GM19452 (cell line): ENCODE results near the gene ASAP3.

Source experiments
- ATAC-seq: cut with Tn5 transposase; IDR thresholded peaks from one replicate; pipeline ENCODE4 v1.9.1; 2021; ENCODE audit not compliant: unreplicated experiment

Gene ASAP3

DNA sequence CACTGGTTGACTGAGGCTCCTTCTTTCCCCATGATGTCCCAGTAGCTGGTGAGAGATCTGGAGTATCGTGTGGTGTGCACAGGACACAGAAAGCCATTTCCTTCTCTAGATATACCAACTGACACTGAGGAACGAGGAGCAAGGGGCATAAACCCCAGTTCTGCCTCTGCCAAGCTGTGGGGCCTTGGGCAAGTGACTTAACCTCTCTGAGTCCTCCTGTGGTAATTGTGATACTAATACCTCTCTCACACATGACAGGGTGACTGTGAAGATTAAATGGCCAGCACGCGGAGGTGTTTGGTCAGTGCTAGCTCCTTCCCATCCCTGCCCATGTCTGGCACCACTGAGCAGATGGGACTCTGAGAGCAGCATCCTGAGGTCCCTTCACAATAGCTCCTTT lies 33.1 kb downstream of the ASAP3 start:
- no peak for ATAC-seq

GRCh38 chr1:23449958-23450357 lies 34.0 kb downstream of the ASAP3 start:
- no peak for ATAC-seq

GRCh38 chr1:23449306-23449705 lies 34.7 kb downstream of the ASAP3 start:
- no peak for ATAC-seq

DNA sequence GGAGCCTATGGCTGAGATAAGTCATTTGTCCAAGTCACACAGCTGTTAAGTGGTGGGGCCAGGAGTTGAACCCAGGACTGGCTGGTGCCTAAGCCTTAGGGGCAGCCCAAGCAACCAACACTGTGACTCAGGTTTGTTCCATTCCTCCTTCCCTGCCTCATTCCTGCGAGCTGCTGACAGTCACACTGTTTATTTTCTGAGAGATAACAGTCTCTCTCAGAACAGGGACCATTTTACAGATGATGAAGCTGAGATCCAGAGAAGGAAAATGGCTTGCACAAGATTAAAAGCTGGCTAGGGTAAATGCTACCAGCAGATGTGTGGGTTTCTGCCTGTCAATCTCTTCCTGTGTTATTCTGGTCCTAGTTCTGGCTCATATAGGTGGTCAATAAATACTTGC lies 35.1 kb downstream of the ASAP3 start:
- ATAC-seq = no peak

GRCh38 chr1:23446661-23447310 lies 37.2 kb downstream of the ASAP3 start:
- ATAC-seq = no peak

- ATAC-seq = no peak
Observed at GRCh38 chr1:23444596-23445390, 39.2 kb downstream of the ASAP3 start.

DNA sequence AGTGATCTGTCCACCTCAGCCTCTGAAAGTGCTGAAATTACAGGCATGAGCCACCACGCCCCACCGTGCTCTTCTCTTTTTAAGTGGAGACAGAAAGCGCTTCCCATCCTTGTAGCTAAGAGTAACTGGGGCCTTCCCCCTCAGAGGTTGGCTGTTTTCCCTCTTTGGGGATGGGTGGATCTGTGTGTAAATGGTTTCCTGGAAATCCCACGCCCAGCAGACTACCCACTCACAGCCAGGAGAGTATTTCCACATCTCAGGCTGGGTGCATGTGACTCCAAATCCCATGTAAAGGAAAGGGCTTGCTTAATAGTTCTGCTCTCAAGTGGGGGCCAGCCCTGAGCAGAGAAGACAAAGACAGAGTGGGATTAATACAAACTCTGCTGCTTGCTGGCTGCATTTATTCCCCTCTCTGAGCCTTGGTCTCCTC lies 39.9 kb downstream of the ASAP3 start:
- no peak for ATAC-seq

DNA sequence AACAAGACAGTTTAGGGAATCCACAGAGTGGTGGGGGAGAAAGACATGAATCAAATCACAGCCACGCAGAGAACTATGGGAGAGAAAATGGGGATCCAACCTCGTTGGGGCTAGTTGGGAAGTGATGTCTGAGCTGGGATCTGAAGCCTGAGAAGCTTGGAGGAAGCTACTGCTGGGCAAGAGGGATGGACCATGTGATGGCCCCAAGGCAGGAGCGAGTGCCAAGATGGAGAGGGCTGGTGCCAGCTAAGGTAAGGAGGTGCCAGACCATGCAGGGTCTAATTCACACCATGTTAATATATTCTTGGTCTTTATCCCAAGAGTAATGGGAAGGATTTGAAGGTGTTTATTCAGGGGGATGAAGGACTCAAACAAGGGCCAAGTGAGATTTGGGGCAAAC lies 41.2 kb downstream of the ASAP3 start:
- no peak for ATAC-seq

DNA sequence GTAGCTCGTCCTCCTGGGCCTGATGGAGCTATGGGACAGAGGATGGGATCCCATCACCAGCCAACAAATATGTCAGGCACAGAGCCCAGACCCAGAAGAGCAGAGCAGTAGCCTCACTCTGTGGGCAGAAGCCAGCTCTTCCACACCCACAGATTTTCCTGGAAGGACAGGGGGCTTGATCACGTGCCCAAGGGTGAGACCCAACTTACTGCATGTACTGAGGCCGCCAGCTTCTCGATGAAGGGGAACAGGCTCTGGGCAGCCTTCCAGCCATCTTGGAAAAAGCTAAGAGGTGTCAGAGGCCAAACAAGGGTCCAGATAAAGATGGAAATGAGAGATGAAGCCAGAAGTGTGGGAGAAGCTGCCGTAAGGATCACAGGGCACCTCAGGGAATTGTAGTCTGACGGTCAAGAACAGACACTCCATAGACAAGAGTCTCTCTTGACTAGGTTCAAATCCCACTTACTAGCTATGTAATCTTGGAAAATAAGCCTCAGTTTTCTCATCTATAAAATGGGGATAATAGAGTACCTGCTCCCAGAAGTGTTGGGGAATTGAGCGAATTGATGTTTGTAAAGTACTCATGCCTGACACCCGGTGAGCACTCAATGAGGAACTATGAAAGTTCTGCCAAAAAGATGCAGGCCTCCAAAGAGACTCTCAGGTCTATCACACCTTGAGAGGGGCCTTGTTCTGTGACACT lies 42.4 kb downstream of the ASAP3 start:
- no peak for ATAC-seq

DNA sequence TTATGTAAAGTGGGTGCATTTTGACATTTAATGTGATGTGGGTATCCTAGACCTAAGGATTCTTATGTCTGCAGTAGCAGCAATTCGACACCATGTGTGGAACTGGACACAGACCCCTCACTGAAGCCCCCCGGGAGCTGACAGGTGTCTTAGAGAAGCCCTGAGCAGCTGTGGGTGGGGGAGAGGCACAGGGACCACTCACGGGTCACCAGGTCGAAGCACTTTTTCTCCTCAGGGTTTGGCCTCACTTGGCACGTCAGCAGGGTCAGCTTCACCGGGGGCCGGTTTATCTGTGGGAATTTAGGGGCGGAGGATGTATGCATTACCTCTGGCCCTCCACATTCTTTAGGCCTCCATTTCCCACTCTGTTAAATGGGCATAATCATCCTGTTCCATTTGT lies 45.4 kb downstream of the ASAP3 start:
- ATAC-seq = no peak

GRCh38 chr1:23437355-23437664 lies 46.7 kb downstream of the ASAP3 start:
- ATAC-seq = no peak

- ATAC-seq = no peak
Observed at GRCh38 chr1:23436520-23437354, 47.2 kb downstream of the ASAP3 start.

DNA sequence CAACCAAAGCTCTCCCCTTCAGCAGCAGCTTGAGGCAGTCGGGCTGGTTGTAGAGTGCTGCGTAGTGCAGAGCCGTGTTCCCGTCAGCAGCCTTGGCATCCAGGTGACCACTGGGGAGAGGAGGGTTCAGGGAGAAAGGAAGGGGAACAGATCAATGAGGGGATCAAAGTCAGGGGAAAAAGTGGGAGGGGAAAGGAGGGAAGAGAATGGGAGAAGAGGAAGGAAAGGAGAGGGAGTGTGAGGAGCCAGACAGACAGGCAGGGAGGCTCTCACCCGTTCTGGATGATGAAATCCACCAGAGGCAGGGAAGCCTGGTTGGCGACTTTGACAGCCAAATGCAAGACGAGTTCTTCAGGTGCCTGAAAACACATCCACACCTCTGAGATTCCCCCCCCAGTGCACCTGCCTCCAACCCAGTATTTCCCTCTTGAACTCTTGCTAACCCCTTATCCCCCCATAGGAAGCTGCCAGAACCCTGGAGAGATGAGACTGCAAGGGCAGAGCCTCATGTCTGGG lies 49.7 kb downstream of the ASAP3 start:
- ATAC-seq = no peak

DNA sequence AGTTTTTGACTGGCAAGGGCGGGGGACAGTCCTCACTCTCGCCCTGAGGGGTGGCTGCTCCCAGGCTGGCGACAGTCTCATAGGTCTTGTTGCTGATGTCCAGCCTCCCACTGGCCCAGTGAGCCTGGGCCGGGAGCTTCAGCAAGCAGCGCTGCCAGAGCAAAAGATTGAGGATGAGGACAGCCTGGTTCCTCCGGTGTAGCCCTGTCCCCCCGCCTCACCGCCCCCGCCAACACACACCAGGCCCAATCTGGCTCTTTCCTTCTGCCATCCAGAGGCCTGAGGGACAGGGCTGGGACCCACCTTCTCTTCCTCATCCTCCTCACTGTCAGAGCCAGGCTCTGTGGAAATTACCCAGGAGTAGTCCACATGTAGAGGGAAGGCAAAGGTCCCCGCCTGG lies 50.9 kb downstream of the ASAP3 start:
- ATAC-seq = no peak

DNA sequence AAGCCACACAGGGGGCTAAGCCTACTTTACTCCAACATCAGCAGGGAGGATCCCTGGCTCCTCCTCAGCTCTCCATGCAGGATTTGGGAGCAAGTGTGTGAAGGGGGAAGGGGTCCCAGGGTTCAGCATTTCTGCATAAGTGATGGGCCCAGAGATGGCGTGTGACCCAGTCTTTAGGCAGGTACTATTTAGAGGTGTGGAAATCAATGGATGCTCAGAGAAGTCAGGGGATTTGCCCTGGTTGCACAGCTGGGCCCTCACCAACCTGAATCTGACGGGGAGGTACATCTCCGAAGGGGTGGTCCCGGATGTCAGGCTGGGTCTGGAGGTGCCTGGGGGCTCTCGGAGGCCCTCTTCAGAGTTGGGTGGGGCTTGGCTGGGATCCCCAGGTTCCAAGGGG lies 52.5 kb downstream of the ASAP3 start:
- no peak for ATAC-seq

DNA sequence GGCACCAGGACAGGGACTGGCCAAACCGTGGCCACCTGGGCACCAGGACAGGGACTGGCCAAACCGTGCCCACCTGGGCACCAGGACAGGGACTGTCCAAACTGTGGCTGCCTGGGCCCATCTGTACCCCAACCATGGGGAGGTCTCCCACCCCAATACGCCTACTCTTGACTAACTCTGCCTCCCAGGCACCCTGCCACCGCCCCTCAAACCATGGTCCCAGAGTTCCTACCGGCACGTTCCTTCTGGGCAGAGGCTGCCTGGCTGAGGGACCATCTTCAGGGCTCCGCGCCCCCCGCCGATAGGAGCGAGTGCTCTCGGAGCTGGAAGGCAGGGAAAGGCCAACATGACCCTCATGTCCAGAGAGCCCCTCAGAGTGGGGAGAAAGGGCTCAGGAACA lies 53.2 kb downstream of the ASAP3 start:
- no peak for ATAC-seq

- ATAC-seq = no peak
Observed at GRCh38 chr1:23428136-23428905, 55.7 kb downstream of the ASAP3 start.

DNA sequence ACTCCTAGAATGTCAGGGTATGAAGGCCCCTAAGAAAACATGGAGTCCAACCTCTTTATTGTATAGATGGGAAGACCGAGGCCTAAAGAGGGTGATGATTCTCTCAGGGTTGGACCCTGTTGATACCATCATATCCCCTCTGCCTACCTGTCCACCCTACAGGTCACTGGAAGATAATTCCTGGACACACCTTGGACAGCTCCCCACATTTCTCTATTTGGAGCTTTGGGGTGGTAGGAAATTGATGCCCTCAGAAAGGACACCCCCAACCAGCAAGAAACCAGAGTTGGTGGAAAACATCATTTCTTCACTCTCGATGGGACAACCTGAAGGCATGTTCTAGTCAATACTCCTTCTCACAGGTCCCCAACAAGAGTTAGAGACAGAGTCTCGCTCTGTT lies 56.4 kb downstream of the ASAP3 start:
- ATAC-seq = no peak

DNA sequence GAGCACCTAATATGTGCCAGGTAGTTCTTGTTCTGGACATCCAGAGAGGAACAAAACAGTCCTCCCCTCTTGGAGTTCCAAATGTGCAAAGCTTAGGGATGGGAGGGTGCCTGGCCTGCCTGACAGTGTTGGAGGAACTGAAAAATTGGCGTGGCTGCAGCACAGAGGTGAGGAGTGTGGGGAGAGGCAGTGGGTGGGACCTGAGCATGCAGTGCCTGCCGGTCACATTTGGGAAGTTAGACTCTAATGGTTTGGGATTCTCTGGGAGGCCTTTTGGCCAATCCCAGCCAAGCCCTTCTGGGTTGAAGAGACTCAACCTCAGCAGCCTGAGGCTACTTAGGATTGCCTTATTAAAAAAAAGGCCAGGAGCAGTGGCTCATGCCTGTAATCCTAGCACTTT lies 57.2 kb downstream of the ASAP3 start:
- ATAC-seq = no peak

DNA sequence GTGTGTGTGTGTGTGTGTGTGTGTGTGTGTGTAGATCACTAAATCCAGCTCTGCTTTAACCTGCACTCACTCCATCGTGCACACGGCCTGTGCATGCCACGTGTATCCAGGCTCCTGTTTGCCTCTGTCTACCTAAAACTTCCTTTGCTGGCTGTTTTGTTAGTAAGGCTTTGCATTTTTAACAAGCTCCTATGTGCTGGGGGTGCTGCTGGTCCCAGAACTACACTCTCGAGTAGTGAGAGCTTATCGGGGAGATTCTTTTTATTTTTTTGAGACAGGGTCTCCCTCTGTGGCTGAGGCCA lies 58.8 kb downstream of the ASAP3 start:
- ATAC-seq = no peak
